Bronchial epithelial cell (primary cell): ENCODE data around the gene DNPH1. TPM values are rescaled to one million over a fixed set of nuclear protein-coding genes. Genes with fewer than 3 reads are reported as not detected.

Experiments
- DNase-seq: peaks from one replicate; pipeline ENCODE4 v3.0.0-alpha.2; 2010; ENCODE audit warnings: low read depth
- FAIRE-seq: peaks from 2 replicates; lab custom pipeline; 2011; peaks lifted over from hg19 to GRCh38; lab: Jason Lieb, UNC
- H3K27me3 ChIP-seq: 2 replicates; pipeline ENCODE4 v1.5.1; 2011; ENCODE audit warnings: low read length; ENCODE audit not compliant: control insufficient read depth, insufficient read depth
- H3K36me3 ChIP-seq: 2 replicates; pipeline ENCODE4 v1.5.1; 2011; ENCODE audit warnings: low read length; ENCODE audit not compliant: control insufficient read depth, insufficient read depth
- H3K4me3 ChIP-seq: 2 replicates; pipeline ENCODE4 v1.5.1; 2011; ENCODE audit warnings: mild to moderate bottlenecking, low read depth, low read length, control low read depth
- CTCF ChIP-seq: IDR thresholded peaks from 2 replicates; pipeline ENCODE4 v1.5.1; 2011; ENCODE audit warnings: mild to moderate bottlenecking, moderate library complexity, low read length, control low read depth, inconsistent platforms; ENCODE audit not compliant: insufficient read depth, severe bottlenecking
- total RNA-seq: library from RNA; depleted of rRNA; stranded (reverse); fragments of >200 nt; gene quantifications from 2 replicates; pipeline ENCODE4 v1.2.1, GENCODE V29; 2014

Gene DNPH1
- total RNA-seq, 1 donor from 2014 or later, result 59.8 TPM

GRCh38 chr6:43250992-43251373 lies 21.7 kb upstream of the DNPH1 start:
- Histone ChIP-seq H3K4me3 (no peak overlapping the region), H3K36me3 (no peaks in the 10 kb centered on the region), H3K27me3 (peaks cover 22% of the 10 kb centered on the region)
- DNase-seq (peak; percentile 34), FAIRE-seq (no peak)
- TF ChIP-seq CTCF, result no peak

GRCh38 chr6:43248791-43249190 lies 19.5 kb upstream of the DNPH1 start:
- Histone ChIP-seq H3K36me3 (no peaks in the 10 kb centered on the region), H3K4me3 (no peak overlapping the region), H3K27me3 (peaks cover 36% of the 10 kb centered on the region)
- TF ChIP-seq CTCF, result no peak
- DNase-seq (no peak), FAIRE-seq (no peak)

DNA sequence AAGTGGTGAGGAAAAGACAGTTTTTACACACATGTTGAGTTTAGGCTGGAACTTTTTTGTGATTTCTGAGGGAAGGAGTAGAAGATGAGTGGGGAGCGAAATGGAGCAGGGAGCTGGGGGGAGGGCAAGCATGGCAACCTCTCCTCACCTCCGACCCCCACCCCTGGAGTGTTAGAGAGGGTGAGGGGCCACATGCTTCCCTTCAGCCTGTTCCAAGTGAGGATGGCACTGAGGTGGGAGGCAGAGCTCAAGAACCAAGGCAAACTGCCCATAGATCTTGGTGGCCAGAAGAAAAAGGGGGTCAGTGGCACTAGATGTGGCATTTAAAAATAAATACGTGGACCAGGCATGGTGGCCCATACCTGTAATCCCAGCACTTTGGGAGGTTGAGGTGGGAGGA lies 18.8 kb upstream of the DNPH1 start:
- FAIRE-seq (no peak), DNase-seq (no peak)
- no peak for TF ChIP-seq CTCF
- no peaks in the 10 kb centered on the region for H3K36me3 ChIP-seq
- peaks cover 39% of the 10 kb centered on the region for H3K27me3 ChIP-seq
- H3K4me3 ChIP-seq, result no peak overlapping the region

GRCh38 chr6:43247114-43247999 lies 18.1 kb upstream of the DNPH1 start:
- Histone ChIP-seq H3K4me3 (peak overlapping the region; percentile 12), H3K27me3 (peaks cover 43% of the 10 kb centered on the region), H3K36me3 (no peaks in the 10 kb centered on the region)
- DNase-seq (peak; percentile 28), FAIRE-seq (no peak)
- no peak for TF ChIP-seq CTCF

DNA sequence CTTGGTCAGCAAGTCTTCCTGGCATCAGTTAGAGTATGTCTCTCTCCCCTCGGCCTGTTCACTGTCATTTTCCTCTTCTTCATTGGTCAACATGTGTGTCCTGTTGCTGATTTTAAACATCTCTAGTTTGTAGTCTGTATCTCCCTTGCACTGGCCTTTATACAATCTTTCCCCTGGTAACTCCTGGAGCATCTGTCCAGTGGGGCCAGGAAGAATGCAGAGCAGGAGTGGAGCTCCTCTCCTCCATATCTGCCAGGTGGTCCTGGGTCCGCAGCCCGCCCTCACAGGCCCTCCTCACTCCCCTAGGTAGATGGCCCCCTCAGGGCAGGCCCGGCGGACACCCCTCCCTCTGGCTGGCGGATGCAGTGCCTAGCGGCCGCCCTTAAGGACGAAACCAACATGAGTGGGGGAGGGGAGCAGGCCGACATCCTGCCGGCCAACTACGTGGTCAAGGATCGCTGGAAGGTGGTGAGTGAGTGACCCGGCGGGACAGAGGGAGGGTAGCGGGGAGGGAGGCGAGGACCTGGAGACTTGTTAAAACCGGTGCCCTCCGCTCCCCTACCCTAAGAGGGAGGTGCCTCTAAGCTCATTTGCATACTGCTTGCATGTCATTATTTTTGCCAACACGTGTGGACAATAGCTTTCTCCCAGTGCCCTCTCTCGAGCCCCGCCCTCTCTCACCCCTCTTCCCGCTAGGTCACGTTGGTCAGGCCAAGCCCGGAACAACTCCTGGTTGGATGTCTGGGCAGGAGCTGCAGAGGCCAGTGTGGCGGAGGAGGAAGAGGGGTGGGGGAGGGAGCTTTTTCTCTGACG lies 17.2 kb upstream of the DNPH1 start:
- H3K27me3 ChIP-seq, result peaks cover 43% of the 10 kb centered on the region
- no peak for FAIRE-seq
- DNase-seq, result no peak

More for the DNA sequence above, 17.2 kb upstream of the DNPH1 start:
- TF ChIP-seq CTCF, result no peak
- H3K4me3 ChIP-seq, result peak overlapping the region; percentile 12
- H3K36me3 ChIP-seq, result no peaks in the 10 kb centered on the region
